B cell (primary cell): ENCODE data around the gene COPS8. TPM values are rescaled to one million over a fixed set of nuclear protein-coding genes. Genes with fewer than 3 reads are reported as not detected.

ENCODE experiments used
- ATAC-seq: fragments of 200-7000 bp; cut with Tn5 transposase; one replicate; pipeline ENCODE4 v1.10.0; 2021; ENCODE audit warnings: low read depth, mild to moderate bottlenecking, moderate number of reproducible peaks, moderate library complexity
- CTCF ChIA-PET: fragments of 350-600 bp; sonication (Branson Sonifier 250); formaldehyde crosslinking; loops from one replicate; lab custom pipeline; 2021; ENCODE audit warnings: antibody characterized with exemption, inconsistent platforms; lab: Charles Lee
- POLR2A ChIA-PET: fragments of 350-600 bp; sonication (Branson Sonifier 250); formaldehyde crosslinking; loops from one replicate; lab custom pipeline; 2021; ENCODE audit warnings: antibody characterized with exemption; lab: Charles Lee
- DNase-seq: peaks from one replicate; pipeline ENCODE4 v3.0.0; 2013
- H2AFZ ChIP-seq: 2 replicates; pipeline ENCODE4 v1.6.1; 2012; ENCODE audit warnings: mild to moderate bottlenecking, low read depth, low read length; ENCODE audit not compliant: insufficient read depth, poor library complexity, severe bottlenecking
- H3K27ac ChIP-seq, 2 donors: 1 replicate in 1 of 2; 2 replicates in 1 of 2; pipeline ENCODE4 v1.5.1; 2012 to 2013; ENCODE audit warnings: low read length in 2 of 2, mild to moderate bottlenecking in 2 of 2, moderate library complexity in 1 of 2
- H3K27me3 ChIP-seq, 4 experiments: fragments of 200-600 bp in 1 of 4; sonication (generic) in 1 of 4; replicated peaks in 1 of 4; 1 replicate in 2 of 4; 2 replicates in 2 of 4; pipeline versions ENCODE4 v1.6.1 to v1.7.0; 2013 to 2016; ENCODE audit warnings: low read length in 3 of 4, mild to moderate bottlenecking in 2 of 4, mixed read lengths in 1 of 4, moderate library complexity in 1 of 4; ENCODE audit not compliant: insufficient read depth in 4 of 4, control insufficient read depth in 3 of 4; ENCODE audit errors: control extremely low read depth in 1 of 4
- H3K36me3 ChIP-seq, 2 experiments: replicated peaks in 1 of 2; 1 replicate in 1 of 2; 2 replicates in 1 of 2; pipeline versions ENCODE4 v1.6.1 to v1.7.1; 2013; ENCODE audit warnings: low read length in 1 of 2; ENCODE audit not compliant: insufficient read depth in 2 of 2, control insufficient read depth in 1 of 2; ENCODE audit errors: control extremely low read depth in 1 of 2, extremely low read depth in 1 of 2
- H3K4me1 ChIP-seq, 2 donors: fragments of 200-600 bp in 1 of 2; sonication (generic) in 1 of 2; 1 replicate in 1 of 2; 2 replicates in 1 of 2; pipeline versions ENCODE4 v1.5.1 to v1.6.1; 2013 to 2017; ENCODE audit warnings: low read length in 2 of 2; ENCODE audit not compliant: control insufficient read depth in 2 of 2, insufficient read depth in 2 of 2
- H3K4me2 ChIP-seq: replicated peaks from 2 replicates; pipeline ENCODE3; 2012; ENCODE audit warnings: mild to moderate bottlenecking, low read depth, low read length; ENCODE audit not compliant: poor library complexity, severe bottlenecking
- H3K4me3 ChIP-seq, 5 experiments: fragments of 200-600 bp in 1 of 5; sonication (generic) in 1 of 5; 1 replicate in 3 of 5; 2 replicates in 2 of 5; pipeline versions ENCODE4 v1.5.1 to v1.7.0; 2011 to 2016; ENCODE audit warnings: low read length in 4 of 5, mild to moderate bottlenecking in 4 of 5, low read depth in 2 of 5, control low read depth in 1 of 5, moderate library complexity in 1 of 5; ENCODE audit not compliant: insufficient read depth in 1 of 5; ENCODE audit errors: control extremely low read depth in 1 of 5, extremely low read depth in 1 of 5
- H3K79me2 ChIP-seq: fragments of 200-600 bp; sonication (generic); one replicate; pipeline ENCODE4 v1.6.0; 2016; ENCODE audit warnings: low read length; ENCODE audit not compliant: control insufficient read depth, insufficient read depth
- H3K9ac ChIP-seq: fragments of 200-600 bp; sonication (generic); 2 replicates; pipeline ENCODE4 v1.6.1; 2017; ENCODE audit warnings: mild to moderate bottlenecking, low read length, moderate library complexity
- H3K9me3 ChIP-seq, 3 donors: one replicate each; pipeline versions ENCODE4 v1.6.1 to v1.7.1; 2013; ENCODE audit warnings: low read length in 2 of 3; ENCODE audit not compliant: control insufficient read depth in 2 of 3, insufficient read depth in 1 of 3; ENCODE audit errors: control extremely low read depth in 1 of 3
- H4K20me1 ChIP-seq: 2 replicates; pipeline ENCODE4 v1.6.0; 2012; ENCODE audit warnings: mild to moderate bottlenecking, low read length; ENCODE audit not compliant: insufficient read depth, control insufficient read depth, poor library complexity, severe bottlenecking
- H3K27ac Mint-ChIP-seq: one replicate; pipeline ENCODE4 v1.8.0; 2021; ENCODE audit warnings: mixed read lengths
- H3K27me3 Mint-ChIP-seq: one replicate; pipeline ENCODE4 v1.8.0; 2021; ENCODE audit warnings: mixed read lengths
- H3K4me1 Mint-ChIP-seq: one replicate; pipeline ENCODE4 v1.8.0; 2021; ENCODE audit warnings: mixed read lengths
- H3K4me3 Mint-ChIP-seq: one replicate; pipeline ENCODE4 v1.8.0; 2021; ENCODE audit warnings: mixed read lengths
- H3K9me3 Mint-ChIP-seq: one replicate; pipeline ENCODE4 v1.8.0; 2022; ENCODE audit warnings: mixed read lengths; ENCODE audit not compliant: insufficient read depth
- CTCF ChIP-seq: fragments of 200-600 bp; IDR thresholded peaks from one replicate; pipeline ENCODE4 v1.8.0; 2022; ENCODE audit warnings: antibody characterized with exemption, mild to moderate bottlenecking
- EZH2 ChIP-seq: IDR thresholded peaks from 2 replicates; pipeline ENCODE4 v1.6.1; 2012; ENCODE audit warnings: borderline replicate concordance, low read depth, mild to moderate bottlenecking, moderate library complexity, low read length; ENCODE audit not compliant: insufficient read depth, poor library complexity, severe bottlenecking
- WGBS: methylation state at CpG from one replicate; pipeline ENCODE4 v1.1.5; 2013; ENCODE audit warnings: missing lambda C conversion rate; ENCODE audit not compliant: insufficient coverage; 5-methylcytosine and 5-hydroxymethylcytosine counted together
- intact Hi-C: fragments of 100-400 bp; cut with micrococcal nuclease; formaldehyde crosslinking; loops from one replicate; pipeline ENCODE4 v1.10.0; 2022
- polyA minus RNA-seq: library from RNA; depleted of rRNA, polyadenylated mRNA; stranded (reverse); fragments of >200 nt; gene quantifications from 2 replicates; pipeline ENCODE4 v1.2.3, GENCODE V29; 2012
- polyA plus RNA-seq: library from polyadenylated mRNA; depleted of rRNA; stranded (reverse); fragments of >200 nt; gene quantifications from 2 replicates; pipeline ENCODE4 v1.2.3, GENCODE V29; 2012
- total RNA-seq, 2 donors: library from RNA; stranded (reverse); fragments of 120-200 nt in 1 of 2; gene quantifications; 1 replicate in 1 of 2; 2 replicates in 1 of 2; pipeline versions ENCODE4 v1.2.3 to v1.2.4, GENCODE V29; 2013 to 2022

Gene COPS8
- total RNA-seq: 32.7 and 34.2 TPM in 2 replicates
- total RNA-seq (2013): 40.5 TPM
- polyA plus RNA-seq: 21.7 and 22.6 TPM in 2 replicates
- polyA minus RNA-seq: 25.5 and 32.7 TPM in 2 replicates

GRCh38 chr2:237085248-237086221 lies at the start of gene COPS8:
Gene COPS8 (plus strand): TSS chr2:237085889. CDS start chr2:237085965, 76 bp downstream.
- H2AFZ ChIP-seq: peak within 1 kb of the TSS; percentile 99
- no peaks in the 10 kb centered on the region for H3K9me3 ChIP-seq
- peaks cover 11 to 12% of the 10 kb centered on the region in 2 donors for H3K4me1 ChIP-seq
- peak within 1 kb of the TSS; percentile 78 to 92 (median 84) for H3K4me3 ChIP-seq
- Mint-ChIP-seq H3K4me3 (peak within 1 kb of the TSS; percentile 96), H3K27me3 (no peaks in the 10 kb centered on the region), H3K27ac (peak within 1 kb of the TSS; percentile 94), H3K4me1 (peaks cover 16% of the 10 kb centered on the region), H3K9me3 (no peaks in the 10 kb centered on the region)
- intact Hi-C loops: loop anchor here (1.0 to 10.0 kb wide), 3 partner anchors 390 to 879 kb away; partner anchors contain the start of genes ACKR3 and UBE2F
- ChIA-PET CTCF (interaction anchor here (1.0 to 2.9 kb wide), 11 partner anchors 10 to 738 kb away, joined by 3 to 14 read pairs (median 5); partner anchors contain the start of gene ACKR3), POLR2A (interaction anchor here (0.6 to 1.4 kb wide), 3 partner anchors 390 to 1342 kb away, joined by 3 read pairs; no protein-coding TSS in a partner anchor)
- H3K27ac ChIP-seq: peak within 1 kb of the TSS; percentile 59 to 90
- ATAC-seq (peak; percentile 99), DNase-seq (peak; percentile 92)
- peaks cover 22% of the 10 kb centered on the region for H3K79me2 ChIP-seq
- H3K36me3 ChIP-seq: peaks cover under 1 to 9% of the 10 kb centered on the region in 2 experiments
- WGBS: under 1% methylated on average over 83 of the region's 86 CpGs
- peak within 1 kb of the TSS; percentile 94 for H3K4me2 ChIP-seq
- TF ChIP-seq EZH2: no peak
- peak; percentile 18 for TF ChIP-seq CTCF
- H3K9ac ChIP-seq: peak within 1 kb of the TSS; percentile 79
- no peaks in the 10 kb centered on the region for H3K27me3 ChIP-seq
- no peaks in the 10 kb centered on the region for H4K20me1 ChIP-seq
